ENCODE measurements around the gene TPRG1L. TPM values are rescaled to one million over a fixed set of nuclear protein-coding genes. Genes with fewer than 3 reads are reported as not detected.
"Not testable (repeated sequence)": the region's sequence is repeated elsewhere in the genome, so short reads cannot be mapped to it uniquely, and the experiment has no call there.

Gene TPRG1L
- total RNA-seq = 47.0 TPM
- long read RNA-seq, transcript TPRG1L-202 (5 exons, 2,414 nt) = major isoform, 231 of 244 reads
- long read RNA-seq, partial matches to known transcripts = 5 of 244 reads
- long read RNA-seq, other reads (novel, unspliced or antisense) = 8 of 244 reads

DNA sequence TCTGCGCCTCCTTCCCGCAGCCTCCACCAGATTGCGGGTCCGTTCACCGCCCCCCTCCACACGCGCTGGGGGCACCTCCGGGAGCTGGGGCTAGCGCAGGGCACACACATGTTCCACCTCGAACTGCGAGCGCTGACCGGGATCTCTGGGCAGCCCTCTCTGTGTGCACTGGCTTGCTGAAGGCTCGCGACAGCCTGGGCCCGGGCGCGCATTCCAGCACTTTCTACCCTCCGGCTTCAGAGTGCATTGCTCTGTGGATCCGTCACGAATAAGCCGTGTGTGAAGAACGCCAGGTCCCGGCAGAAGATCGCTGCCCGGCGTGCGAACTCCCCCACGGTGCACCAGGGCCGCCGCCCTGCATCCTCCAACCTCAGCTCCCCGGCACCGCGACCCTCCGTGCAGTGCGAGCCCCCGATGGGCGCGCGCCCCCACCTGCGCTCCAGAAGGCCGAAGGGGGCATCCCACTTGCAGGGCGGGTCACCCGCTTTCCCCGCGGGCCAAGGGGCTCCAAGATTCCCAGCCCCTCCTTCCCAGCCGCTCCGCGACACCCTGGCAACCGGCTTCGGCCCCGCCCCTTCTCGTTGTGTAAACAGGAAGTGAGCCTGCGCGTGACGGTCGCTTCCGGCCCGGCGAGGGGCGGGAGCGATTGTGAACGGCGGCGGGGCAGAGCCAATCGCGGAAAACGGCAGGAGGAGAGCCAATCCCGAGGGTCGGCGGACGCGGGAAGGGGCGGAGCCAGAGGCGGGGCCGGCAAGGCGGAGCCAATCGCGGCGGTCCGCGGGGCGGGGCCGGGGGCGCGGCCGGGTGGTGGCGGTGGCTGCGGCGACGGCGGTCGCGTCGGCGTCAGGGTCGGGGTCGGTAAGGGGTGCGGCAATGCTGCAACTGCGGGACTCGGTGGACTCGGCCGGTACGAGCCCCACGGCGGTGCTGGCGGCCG lies at the start of gene TPRG1L:
Gene TPRG1L (plus strand): TSS at position 816 of the 937 bp plus-strand sequence. CDS start 58 bp downstream, at position 874.
- peak; percentile 100 for DNase-seq
- intact Hi-C loops (cut with DNase I) = no loop called here
- peak; percentile 98 for ATAC-seq (ENCODE audit: poor library complexity)

GRCh38 chr1:3575515-3575914 lies 49.3 kb upstream of the TPRG1L start:
- DNase-seq; ATAC-seq (ENCODE audit: poor library complexity); intact Hi-C loops (cut with DNase I): not testable (repeated sequence)

DNA sequence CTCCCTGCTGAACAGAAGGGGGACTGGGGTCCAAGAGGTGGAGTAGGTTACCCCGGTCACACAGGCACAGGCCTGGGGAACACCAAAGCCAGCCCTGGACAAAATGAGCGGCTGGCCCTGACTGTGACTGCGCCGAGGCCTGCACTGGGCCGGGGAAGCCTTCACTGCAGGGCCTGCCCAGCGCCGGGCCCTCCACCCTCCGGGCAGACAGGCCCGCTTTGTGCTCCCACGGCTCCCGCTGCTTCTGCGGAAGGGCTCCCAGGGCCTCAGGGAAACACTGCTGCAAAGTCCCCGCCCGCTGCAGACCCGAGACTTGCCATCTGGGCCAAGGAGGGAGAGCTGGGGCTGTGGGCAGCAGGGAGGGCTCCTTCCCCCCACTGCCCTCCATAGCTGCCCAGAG lies 48.8 kb upstream of the TPRG1L start:
- DNase-seq (no peak), ATAC-seq (ENCODE audit: poor library complexity) (no peak)
- intact Hi-C loops (cut with DNase I) = no loop called here

- ATAC-seq (ENCODE audit: poor library complexity) = no peak
- intact Hi-C loops (cut with DNase I) = no loop called here
- no peak for DNase-seq
These were observed 47.5 kb upstream of the TPRG1L start for GRCh38 chr1:3577300-3577699.

GRCh38 chr1:3577711-3578432 lies 46.9 kb upstream of the TPRG1L start:
- intact Hi-C loops (cut with DNase I) = no loop called here
- ATAC-seq (ENCODE audit: poor library complexity) (no peak), DNase-seq (no peak)

DNA sequence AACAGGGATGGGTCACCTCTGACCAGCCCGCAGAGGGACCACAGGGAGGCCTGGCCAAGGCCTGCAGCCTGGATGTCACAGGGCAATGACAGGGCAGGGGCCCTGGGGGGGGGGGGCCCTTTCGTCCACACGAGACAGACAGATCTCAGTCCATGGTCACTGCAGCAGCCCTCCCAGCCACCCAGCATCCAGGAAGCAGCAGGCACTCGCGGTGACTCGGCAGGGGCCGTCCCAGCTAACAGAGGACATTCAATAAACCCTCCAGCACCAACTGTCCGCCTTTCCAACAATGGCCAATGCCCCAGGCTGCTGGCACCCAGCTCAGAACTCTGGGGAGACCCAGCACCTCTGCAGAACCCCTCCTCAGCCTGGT lies 46.4 kb upstream of the TPRG1L start:
- ATAC-seq (ENCODE audit: poor library complexity) = no peak
- intact Hi-C loops (cut with DNase I) = no loop called here
- no peak for DNase-seq

DNA sequence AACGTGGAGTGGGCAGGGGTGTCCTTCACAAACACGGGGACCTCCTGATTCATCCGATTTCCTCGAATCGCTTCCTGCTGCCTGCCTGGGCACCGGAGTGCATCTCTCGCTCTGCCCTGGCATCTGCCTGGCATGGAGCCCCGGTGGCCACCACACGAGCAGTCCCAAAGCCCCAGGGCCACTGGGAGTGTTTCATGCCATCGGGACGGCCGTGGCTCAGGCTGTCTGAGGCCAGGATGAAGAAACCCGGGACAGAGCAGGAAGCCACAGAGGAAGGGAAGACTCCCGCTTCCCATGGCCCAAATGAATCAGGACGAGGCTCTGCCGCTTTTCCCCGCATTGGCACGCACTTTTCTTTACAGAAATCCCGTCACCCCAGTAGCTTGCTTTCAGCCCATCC lies 45.9 kb upstream of the TPRG1L start:
- DNase-seq = no peak
- ATAC-seq (ENCODE audit: poor library complexity) = no peak
- intact Hi-C loops (cut with DNase I) = no loop called here

- intact Hi-C loops (cut with DNase I) = no loop called here
- no peak for DNase-seq
- ATAC-seq (ENCODE audit: poor library complexity) = no peak
These were observed 45.2 kb upstream of the TPRG1L start for GRCh38 chr1:3579626-3580025.

DNA sequence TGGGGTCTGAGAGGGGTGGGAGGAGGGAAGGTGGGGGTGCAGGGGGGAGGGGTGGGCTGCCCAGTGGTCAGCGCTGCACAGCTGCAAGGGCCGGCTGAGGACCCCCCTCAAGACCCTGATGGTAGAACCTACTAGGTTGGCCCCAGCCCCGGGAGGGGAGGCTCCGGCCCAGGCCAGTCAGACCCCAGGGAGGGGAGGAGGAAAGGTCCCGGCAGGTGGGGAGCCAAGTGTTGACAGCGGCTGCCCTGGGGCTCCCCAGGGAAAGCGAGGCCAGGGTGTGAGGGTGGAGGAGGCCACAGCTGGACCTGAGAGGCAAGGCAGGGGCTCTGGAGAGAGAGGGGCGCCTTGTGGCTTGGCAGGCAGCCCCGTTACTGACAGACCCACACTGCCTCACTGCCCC lies 44.6 kb upstream of the TPRG1L start:
- DNase-seq (no peak), ATAC-seq (ENCODE audit: poor library complexity) (no peak)
- intact Hi-C loops (cut with DNase I) = no loop called here

GRCh38 chr1:3581296-3582036 lies 43.3 kb upstream of the TPRG1L start:
- DNase-seq (no peak), ATAC-seq (ENCODE audit: poor library complexity) (no peak)
- intact Hi-C loops (cut with DNase I) = no loop called here

GRCh38 chr1:3583751-3584150 lies 41.1 kb upstream of the TPRG1L start:
- ATAC-seq (ENCODE audit: poor library complexity) = peak; percentile 48
- peak; percentile 53 for DNase-seq
- intact Hi-C loops (cut with DNase I) = not testable (repeated sequence)

DNA sequence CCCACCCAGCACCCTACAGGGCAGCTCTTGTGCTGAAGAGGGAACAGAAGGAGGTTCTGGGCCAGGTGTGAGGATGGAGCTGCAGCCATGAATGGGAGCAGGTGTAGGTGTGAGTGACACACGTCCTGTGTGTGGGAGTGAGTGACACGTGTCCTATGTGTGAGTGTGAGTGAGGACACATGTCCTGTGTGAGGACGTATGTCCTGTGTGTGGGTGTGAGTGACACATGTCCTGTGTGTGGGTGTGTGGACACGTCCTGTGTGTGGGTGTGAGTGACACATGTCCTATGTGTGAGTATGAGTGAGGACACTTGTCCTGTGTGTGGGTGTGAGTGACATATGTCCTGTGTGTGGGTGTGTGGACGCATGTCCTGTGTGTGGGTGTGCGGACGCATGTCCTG lies 39.9 kb upstream of the TPRG1L start:
- ATAC-seq (ENCODE audit: poor library complexity) (no peak), DNase-seq (no peak)
- intact Hi-C loops (cut with DNase I) = no loop called here

- intact Hi-C loops (cut with DNase I); DNase-seq; ATAC-seq (ENCODE audit: poor library complexity): not testable (repeated sequence)
These were observed 39.4 kb upstream of the TPRG1L start for GRCh38 chr1:3585353-3585868.

- intact Hi-C loops (cut with DNase I) = no loop called here
- ATAC-seq (ENCODE audit: poor library complexity) (no peak), DNase-seq (no peak)
These were observed 38.8 kb upstream of the TPRG1L start for GRCh38 chr1:3585940-3586568.

GRCh38 chr1:3586986-3587759 lies 37.6 kb upstream of the TPRG1L start:
- intact Hi-C loops (cut with DNase I) = no loop called here
- ATAC-seq (ENCODE audit: poor library complexity) = no peak
- no peak for DNase-seq

GRCh38 chr1:3588395-3588794 lies 36.4 kb upstream of the TPRG1L start:
- DNase-seq = no peak
- intact Hi-C loops (cut with DNase I) = no loop called here
- no peak for ATAC-seq (ENCODE audit: poor library complexity)

GRCh38 chr1:3590139-3590763 lies 34.6 kb upstream of the TPRG1L start:
- intact Hi-C loops (cut with DNase I) = no loop called here
- ATAC-seq (ENCODE audit: poor library complexity) (no peak), DNase-seq (no peak)

All from Right ventricle myocardium superior (tissue), 1 donor.